Common myeloid progenitor, CD34-positive (primary cell): ENCODE data around the gene AHCYL1.
"Not testable (repeated sequence)": the region's sequence is repeated elsewhere in the genome, so short reads cannot be mapped to it uniquely, and the experiment has no call there.

Experiments
- CTCF ChIA-PET: fragments of 350-600 bp; sonication (Branson Sonifier 250); formaldehyde crosslinking; loops from one replicate; lab custom pipeline; 2021; ENCODE audit warnings: antibody characterized with exemption; lab: Charles Lee
- POLR2A ChIA-PET: fragments of 350-600 bp; sonication (Branson Sonifier 250); formaldehyde crosslinking; loops from one replicate; lab custom pipeline; 2021; ENCODE audit warnings: antibody characterized with exemption; lab: Charles Lee
- DNase-seq, 3 donors: peaks; one replicate each; pipeline versions ENCODE4 v3.0.0 to v3.0.0-alpha.2; 2013
- H3K27ac ChIP-seq, 2 experiments: 1 replicate in 1 of 2; 2 replicates in 1 of 2; pipeline ENCODE4 v1.7.0; 2013; ENCODE audit warnings: inconsistent platforms in 2 of 2, low read length in 2 of 2, mild to moderate bottlenecking in 2 of 2, low read depth in 1 of 2, moderate library complexity in 1 of 2; ENCODE audit not compliant: severe bottlenecking in 2 of 2, insufficient read depth in 1 of 2, poor library complexity in 1 of 2
- H3K27me3 ChIP-seq, 5 experiments: replicated peaks in 2 of 5; 1 replicate in 3 of 5; 2 replicates in 2 of 5; pipeline versions ENCODE4 v1.6.1 to v1.7.0; 2013; ENCODE audit warnings: low read length in 4 of 5, mild to moderate bottlenecking in 2 of 5, moderate library complexity in 2 of 5, inconsistent platforms in 1 of 5; ENCODE audit not compliant: insufficient read depth in 5 of 5, control insufficient read depth in 4 of 5
- H3K36me3 ChIP-seq, 4 experiments: 1 replicate in 2 of 4; 2 replicates in 2 of 4; pipeline versions ENCODE4 v1.6.1 to v1.7.0; 2013; ENCODE audit warnings: low read length in 3 of 4, control low read depth in 1 of 4, mild to moderate bottlenecking in 1 of 4; ENCODE audit not compliant: control insufficient read depth in 4 of 4, insufficient read depth in 4 of 4
- H3K4me1 ChIP-seq, 4 experiments: 1 replicate in 3 of 4; 2 replicates in 1 of 4; pipeline versions ENCODE4 v1.6.1 to v1.7.1; 2013; ENCODE audit warnings: low read length in 3 of 4, mild to moderate bottlenecking in 3 of 4, control low read depth in 1 of 4, inconsistent platforms in 1 of 4, moderate library complexity in 1 of 4; ENCODE audit not compliant: control insufficient read depth in 4 of 4, insufficient read depth in 4 of 4; ENCODE audit errors: control extremely low read depth in 1 of 4
- H3K4me3 ChIP-seq, 7 experiments: 1 replicate in 4 of 7; 2 replicates in 3 of 7; pipeline versions ENCODE4 v1.5.1 to v1.7.0; 2013; ENCODE audit warnings: mild to moderate bottlenecking in 7 of 7, low read length in 6 of 7, moderate library complexity in 6 of 7, inconsistent platforms in 2 of 7, low read depth in 2 of 7, control low read depth in 1 of 7; ENCODE audit not compliant: insufficient read depth in 4 of 7, control insufficient read depth in 1 of 7; ENCODE audit errors: extremely low read depth in 1 of 7
- H3K9me3 ChIP-seq, 5 experiments: 1 replicate in 4 of 5; 2 replicates in 1 of 5; pipeline versions ENCODE4 v1.6.1 to v1.7.1; 2013; ENCODE audit warnings: low read length in 4 of 5, mild to moderate bottlenecking in 2 of 5, inconsistent platforms in 1 of 5, low read depth in 1 of 5, moderate library complexity in 1 of 5; ENCODE audit not compliant: control insufficient read depth in 4 of 5, insufficient read depth in 2 of 5; ENCODE audit errors: control extremely low read depth in 1 of 5
- WGBS: methylation state at CpG from one replicate; pipeline ENCODE4 v1.1.5; 2013; ENCODE audit not compliant: insufficient coverage; 5-methylcytosine and 5-hydroxymethylcytosine counted together

Gene AHCYL1

DNA sequence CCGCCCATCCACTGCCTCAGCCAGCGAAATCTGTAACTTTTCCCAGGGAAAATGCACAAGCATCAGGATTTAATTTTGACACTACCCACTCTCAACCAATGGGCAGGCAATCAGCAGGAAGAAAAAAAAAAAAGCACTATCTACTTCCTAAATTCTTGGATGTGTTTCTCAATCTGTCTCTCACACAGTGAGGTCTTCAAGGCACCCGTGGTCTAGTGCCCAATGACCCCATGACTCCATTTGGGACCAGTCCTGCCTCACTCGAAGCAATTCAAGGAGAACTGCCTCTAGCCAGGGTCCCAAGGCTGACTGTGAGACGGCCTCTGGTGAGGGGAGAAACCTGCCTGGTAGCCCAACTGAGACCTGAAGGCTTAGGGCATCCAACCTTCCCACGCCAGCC lies 38.1 kb upstream of the AHCYL1 start:
- 90% methylated on average over 4 of the region's 6 CpGs for WGBS
- Histone ChIP-seq H3K36me3 (no peaks in the 10 kb centered on the region), H3K4me3 (no peak overlapping the region), H3K4me1 (peaks cover 0 to 6% (median 0%) of the 10 kb centered on the region in 4 experiments), H3K27ac (no peak overlapping the region), H3K27me3 (no peaks in the 10 kb centered on the region), H3K9me3 (no peaks in the 10 kb centered on the region)
- POLR2A ChIA-PET = no interaction called here
- no peak for DNase-seq
- CTCF ChIA-PET = interaction anchor here (0.8 to 1.3 kb wide), 3 partner anchors 13 to 38 kb away, joined by 3 read pairs; partner anchors contain the start of gene AHCYL1

DNA sequence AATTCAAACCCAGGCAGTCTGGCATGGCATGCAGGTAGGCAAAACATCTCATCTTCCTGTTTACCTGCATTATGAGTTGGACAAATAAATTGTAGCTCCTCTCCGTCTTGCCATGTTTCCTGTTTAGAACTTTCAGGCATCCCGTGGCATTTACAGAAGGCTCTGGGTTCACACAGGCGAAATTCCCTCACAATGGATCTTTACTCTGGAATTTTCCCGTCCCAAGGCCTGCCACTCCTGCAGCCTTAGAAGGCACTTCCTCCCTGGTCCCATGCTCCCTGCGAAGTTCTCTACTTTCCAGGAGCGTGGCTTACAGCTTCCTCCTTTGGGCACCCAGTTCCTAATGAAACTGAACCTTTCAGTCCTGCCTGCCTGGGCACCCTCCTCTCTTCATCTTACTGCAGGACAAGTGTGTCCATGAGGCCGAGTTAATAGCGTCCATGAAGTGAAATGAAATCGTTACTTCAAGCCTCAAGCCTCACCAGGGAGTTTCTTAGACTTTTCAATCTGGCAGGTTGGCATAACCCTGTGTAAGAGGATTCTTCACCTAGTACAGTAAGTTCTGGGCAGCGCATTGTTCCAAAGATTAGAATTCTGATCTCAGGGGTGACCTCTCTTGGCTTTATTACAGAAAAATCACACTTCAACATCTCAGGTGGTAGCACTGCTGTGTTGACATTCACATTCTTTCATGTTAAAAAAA lies 36.8 kb upstream of the AHCYL1 start:
- Histone ChIP-seq H3K27ac (no peak overlapping the region), H3K9me3 (no peaks in the 10 kb centered on the region), H3K4me1 (peaks cover 0 to 6% (median 0%) of the 10 kb centered on the region in 4 experiments), H3K4me3 (no peak overlapping the region), H3K27me3 (no peaks in the 10 kb centered on the region), H3K36me3 (no peaks in the 10 kb centered on the region)
- DNase-seq = no peak
- WGBS = 91% methylated on average over 7 of the region's 10 CpGs
- POLR2A ChIA-PET = interaction anchor here (0.8 kb wide), 1 partner anchor 142 kb away, joined by 3 read pairs; no protein-coding TSS in a partner anchor
- CTCF ChIA-PET = interaction anchor here (0.8 to 1.7 kb wide), 3 partner anchors 37 to 157 kb away, joined by 3 to 5 read pairs (median 3); partner anchors contain the start of gene AHCYL1

DNA sequence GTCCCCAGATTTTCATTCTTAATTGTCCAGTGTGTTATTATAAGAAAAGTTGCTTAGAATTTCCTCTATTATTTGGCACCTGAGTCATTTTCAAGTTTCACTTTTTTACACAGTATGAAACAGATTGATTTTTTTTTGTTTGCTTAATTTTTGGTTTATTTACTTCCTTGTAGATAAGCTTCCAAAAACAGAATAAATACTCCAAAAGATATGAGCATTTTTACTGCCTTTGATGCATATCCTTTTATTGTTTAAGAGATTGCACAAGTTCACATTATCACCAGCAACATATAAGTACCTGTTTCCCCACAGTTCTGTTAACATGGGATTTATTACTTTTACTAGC lies 36.3 kb upstream of the AHCYL1 start:
- no peak overlapping the region for H3K4me3 ChIP-seq
- H3K36me3 ChIP-seq = no peaks in the 10 kb centered on the region
- CTCF ChIA-PET = interaction anchor here (1.7 kb wide), 1 partner anchor 158 kb away, joined by 5 read pairs; no protein-coding TSS in a partner anchor
- H3K9me3 ChIP-seq = no peaks in the 10 kb centered on the region
- no peak for DNase-seq
- peaks cover 0 to 6% (median 0%) of the 10 kb centered on the region in 4 experiments for H3K4me1 ChIP-seq
- H3K27ac ChIP-seq = no peak overlapping the region
- POLR2A ChIA-PET = interaction anchor here (0.8 kb wide), 1 partner anchor 143 kb away, joined by 3 read pairs; no protein-coding TSS in a partner anchor
- no peaks in the 10 kb centered on the region for H3K27me3 ChIP-seq

DNA sequence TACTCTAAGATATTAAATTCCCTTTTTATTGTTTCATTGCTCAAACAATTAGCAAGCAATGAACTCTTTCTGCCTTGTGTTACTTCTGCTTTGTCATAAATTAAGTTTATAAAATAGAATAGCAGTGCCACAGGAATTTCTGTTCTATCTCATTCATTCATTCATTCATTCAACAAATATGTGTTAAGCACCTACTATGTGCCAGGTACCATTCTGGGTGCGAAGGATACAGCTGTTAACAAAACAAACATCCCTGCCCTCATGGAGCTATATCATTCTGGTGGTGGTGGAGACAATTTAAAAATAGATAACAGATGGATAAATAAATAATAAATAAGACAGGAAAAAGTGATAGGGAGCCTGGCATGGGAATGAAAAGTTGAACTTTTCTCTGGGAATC lies 34.5 kb upstream of the AHCYL1 start:
- no peaks in the 10 kb centered on the region for H3K9me3 ChIP-seq
- no peaks in the 10 kb centered on the region for H3K36me3 ChIP-seq
- no peak for DNase-seq
- no CpG with 5 or more reads among the region's 1 CpG for WGBS
- H3K4me3 ChIP-seq = no peak overlapping the region
- H3K4me1 ChIP-seq = peaks cover 0 to 3% (median 0%) of the 10 kb centered on the region in 4 experiments
- POLR2A ChIA-PET = no interaction called here
- no peak overlapping the region for H3K27ac ChIP-seq
- H3K27me3 ChIP-seq = no peaks in the 10 kb centered on the region
- CTCF ChIA-PET = no interaction called here

DNA sequence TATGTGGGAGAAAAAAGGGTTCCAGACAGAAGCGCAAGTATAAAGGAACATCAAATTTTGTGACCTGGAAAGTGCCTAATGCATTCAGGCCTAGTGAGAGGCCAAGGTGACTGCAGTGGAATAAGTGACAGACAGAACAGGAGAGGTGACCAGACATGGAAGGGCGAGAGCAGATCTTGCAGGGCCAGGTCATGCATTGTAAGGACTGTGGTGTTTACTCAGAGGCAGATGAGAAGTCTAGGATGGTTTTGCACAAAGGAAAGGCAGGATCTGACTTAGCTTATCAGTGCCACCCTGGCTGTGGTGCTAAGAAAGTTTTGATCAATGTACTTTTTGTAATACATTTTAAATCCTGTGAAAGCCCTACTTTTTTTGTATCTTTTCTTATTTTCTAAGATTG lies 34.1 kb upstream of the AHCYL1 start:
- DNase-seq = no peak
- Histone ChIP-seq H3K27ac (peak overlapping the region in 1 of 2 experiments; percentile 1), H3K27me3 (no peaks in the 10 kb centered on the region), H3K4me3 (no peak overlapping the region), H3K4me1 (peaks cover 0 to 3% (median 0%) of the 10 kb centered on the region in 4 experiments), H3K36me3 (no peaks in the 10 kb centered on the region), H3K9me3 (no peaks in the 10 kb centered on the region)
- POLR2A ChIA-PET = no interaction called here
- WGBS = 100% methylated on average over 2 of the region's 2 CpGs
- CTCF ChIA-PET = no interaction called here

DNA sequence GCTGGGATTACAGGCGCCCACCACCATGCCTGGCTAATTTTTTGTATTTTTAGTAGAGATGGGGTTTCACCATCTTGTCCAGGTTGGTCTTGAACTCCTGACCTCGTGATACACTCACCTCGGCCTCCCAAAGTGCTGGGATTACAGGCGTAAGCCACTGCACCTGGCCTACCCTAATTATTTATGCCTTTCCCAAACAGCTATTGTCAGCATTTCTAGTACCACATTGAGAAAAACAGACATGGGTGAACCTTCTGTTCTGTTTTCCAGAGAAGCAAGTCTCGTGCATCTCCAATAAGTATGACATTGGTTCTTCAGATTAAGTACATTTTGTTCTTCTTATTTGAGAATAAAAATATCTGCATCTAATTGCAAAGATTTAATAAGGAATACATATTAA lies 33.1 kb upstream of the AHCYL1 start:
- CTCF ChIA-PET = interaction anchor here (1.0 kb wide), 1 partner anchor 31 kb away, joined by 3 read pairs; no protein-coding TSS in a partner anchor
- not testable (repeated sequence) for H3K4me1 ChIP-seq
- 100% methylated on average over 3 of the region's 5 CpGs for WGBS

DNA sequence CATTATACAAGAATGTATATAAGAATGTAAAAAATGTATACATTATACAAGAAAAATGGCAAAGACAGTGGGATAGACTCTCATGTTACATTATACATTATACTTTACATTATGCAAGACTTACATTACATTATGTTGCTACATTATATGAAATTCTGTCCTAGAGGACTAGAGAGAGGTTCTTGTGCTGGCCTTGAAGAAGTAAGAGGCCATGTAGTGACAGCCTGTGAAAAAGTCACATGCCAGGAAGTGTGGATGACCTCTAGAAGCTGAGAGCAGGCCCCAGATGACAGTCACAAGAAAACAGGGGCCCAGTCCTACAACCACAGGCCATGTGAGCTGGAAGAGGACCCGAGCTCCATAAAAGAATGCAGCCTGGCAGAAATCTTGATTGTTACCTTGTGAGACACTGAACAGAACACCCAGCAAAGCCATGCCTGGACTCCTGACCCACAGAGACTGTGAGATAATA lies 30.5 kb upstream of the AHCYL1 start:
- no peak overlapping the region for H3K27ac ChIP-seq
- H3K27me3 ChIP-seq = no peaks in the 10 kb centered on the region
- DNase-seq = no peak
- H3K4me3 ChIP-seq = no peak overlapping the region
- WGBS = 86% methylated on average over 1 of the region's 1 CpG
- H3K9me3 ChIP-seq = no peaks in the 10 kb centered on the region
- POLR2A ChIA-PET = interaction anchor here (0.6 kb wide), 1 partner anchor 9 kb away, joined by 3 read pairs; no protein-coding TSS in a partner anchor
- H3K36me3 ChIP-seq = no peaks in the 10 kb centered on the region
- CTCF ChIA-PET = no interaction called here
- peaks cover 0 to 3% (median 0%) of the 10 kb centered on the region in 4 experiments for H3K4me1 ChIP-seq

More for the DNA sequence above, 33.1 kb upstream of the AHCYL1 start:
- H3K27me3 ChIP-seq, H3K27ac ChIP-seq, H3K4me3 ChIP-seq, H3K36me3 ChIP-seq, POLR2A ChIA-PET, H3K9me3 ChIP-seq, DNase-seq: not testable (repeated sequence)
